Suprapubic skin (tissue), 4 donors: ENCODE measurements around the gene AGPAT2. TPM values are rescaled to one million over a fixed set of nuclear protein-coding genes. Genes with fewer than 3 reads are reported as not detected.

Experiments used
- DNase-seq, 2 donors: peaks; one replicate each; pipeline ENCODE4 v3.0.0-alpha.2; 2019; ENCODE audit warnings: low spot score in 2 of 2
- H3K27ac ChIP-seq: fragments of 200-600 bp; sonication (generic); one replicate; pipeline ENCODE4 v1.5.1; 2019
- H3K27me3 ChIP-seq: fragments of 200-600 bp; sonication (generic); one replicate; pipeline ENCODE4 v1.5.1; 2019
- H3K36me3 ChIP-seq: fragments of 200-600 bp; sonication (generic); one replicate; pipeline ENCODE4 v1.5.1; 2019
- H3K4me1 ChIP-seq: fragments of 200-600 bp; sonication (generic); one replicate; pipeline ENCODE4 v1.5.1; 2019
- H3K4me3 ChIP-seq: fragments of 200-600 bp; sonication (generic); one replicate; pipeline ENCODE4 v1.5.1; 2019; ENCODE audit warnings: mild to moderate bottlenecking
- H3K9me3 ChIP-seq: fragments of 200-600 bp; sonication (generic); one replicate; pipeline ENCODE4 v1.5.1; 2019
- EP300 ChIP-seq: sonication (generic); formaldehyde crosslinking; IDR thresholded peaks from one replicate; pipeline ENCODE4 v1.6.1; 2017; ENCODE audit warnings: antibody characterized with exemption
- POLR2A ChIP-seq, 2 donors: fragments of 450-650 bp; IDR thresholded peaks; one replicate each; pipeline ENCODE4 v1.6.1; 2017; ENCODE audit warnings: antibody characterized with exemption in 2 of 2, mild to moderate bottlenecking in 2 of 2, moderate library complexity in 2 of 2
- POLR2AphosphoS5 ChIP-seq, 3 donors: sonication (generic); formaldehyde crosslinking; IDR thresholded peaks; one replicate each; pipeline ENCODE4 v1.6.1; 2017; ENCODE audit warnings: antibody characterized with exemption in 3 of 3
- WGBS: methylation state at CpG from one replicate; pipeline ENCODE4 v1.1.5; 2018; 5-methylcytosine and 5-hydroxymethylcytosine counted together
- total RNA-seq, 4 donors: library from RNA; depleted of rRNA; stranded (reverse); fragments of >200 nt; gene quantifications; one replicate each; pipeline ENCODE4 v1.1.0, GENCODE V29; 2016
- TF ChIP-seq, protein P1 (sequence below), 2 donors: fragments of 200-600 bp in 1 of 2; fragments of 450-650 bp in 1 of 2; sonication (generic) in 1 of 2; IDR thresholded peaks; one replicate each; pipeline ENCODE4 v1.5.1; 2016 to 2019; ENCODE audit warnings: antibody characterized with exemption in 2 of 2, mild to moderate bottlenecking in 1 of 2, moderate library complexity in 1 of 2

Gene AGPAT2
- total RNA-seq, 4 donors from 2014 or later, result 43.5 to 73.2 (median 63.5) TPM

DNA sequence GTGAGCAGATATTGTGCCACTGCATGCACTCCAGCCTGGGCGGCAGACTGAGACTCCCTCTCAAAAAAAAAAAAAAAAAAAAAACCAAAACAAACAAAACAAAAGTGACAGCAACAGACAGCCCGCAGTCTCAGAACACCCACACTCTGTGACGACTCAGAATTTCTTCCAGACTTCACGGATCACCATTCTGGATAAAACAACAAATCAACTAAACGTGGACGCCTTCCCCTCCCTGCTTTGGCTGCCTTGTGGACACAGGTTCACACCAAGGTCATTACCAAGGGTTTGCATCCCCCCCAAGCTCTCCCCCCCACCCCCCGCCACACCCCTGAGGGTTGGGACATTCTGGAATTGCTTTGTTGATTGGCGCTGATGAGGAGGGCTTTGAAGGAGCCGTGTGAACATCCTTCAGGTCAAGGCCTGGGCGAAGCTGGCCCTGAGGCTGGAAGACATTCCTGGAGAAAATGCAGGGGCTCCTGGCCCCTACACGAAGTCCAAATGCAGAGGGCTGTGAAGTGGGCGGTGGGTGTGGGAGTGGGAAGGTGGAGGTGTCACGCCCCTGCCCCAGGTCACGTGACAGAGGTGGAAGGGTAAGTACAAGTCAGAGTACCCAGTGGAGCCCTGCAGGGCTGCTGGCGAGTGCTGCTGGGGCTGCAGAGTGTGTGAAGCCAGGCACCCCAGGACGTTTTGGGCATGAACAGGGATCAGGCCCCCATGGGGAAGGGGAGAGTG lies 45.4 kb upstream of the AGPAT2 start:
- 73% methylated on average over 15 of the region's 16 CpGs for WGBS
- no peak overlapping the region for H3K27ac ChIP-seq

DNA sequence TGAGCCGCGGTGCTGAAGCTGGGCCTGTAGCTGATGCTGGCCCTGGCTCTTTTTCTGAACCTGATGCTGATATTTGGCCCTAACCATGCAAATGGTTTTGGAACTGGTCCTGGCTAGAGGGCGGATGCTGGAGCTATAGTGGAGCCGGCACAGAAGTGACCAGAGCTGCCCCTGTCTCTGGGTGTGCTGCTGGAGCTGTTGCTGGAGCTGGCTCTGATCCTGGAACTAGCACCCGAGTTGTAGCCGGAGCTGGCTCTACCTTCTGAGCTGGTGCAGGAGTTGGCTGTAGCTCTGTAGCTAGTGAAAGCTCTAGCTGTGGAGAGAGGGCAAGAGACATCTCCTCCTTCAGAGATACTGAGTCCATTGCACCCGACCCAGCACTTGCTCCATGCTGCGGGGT lies 42.7 kb upstream of the AGPAT2 start:
- TF ChIP-seq POLR2AphosphoS5 (IDR thresholded peaks at IDR 0.05), result no peak
- no peak for TF ChIP-seq POLR2A (IDR thresholded peaks at IDR 0.05)
- no peak for TF ChIP-seq EP300
- Histone ChIP-seq H3K27ac (no peak overlapping the region), H3K9me3 (no peaks in the 10 kb centered on the region), H3K27me3 (no peaks in the 10 kb centered on the region), H3K4me1 (peaks cover 43% of the 10 kb centered on the region), H3K4me3 (no peak overlapping the region), H3K36me3 (peaks cover 14% of the 10 kb centered on the region)
- 85% methylated on average over 6 of the region's 8 CpGs for WGBS
- DNase-seq, result no peak

More for the DNA sequence above, 45.4 kb upstream of the AGPAT2 start:
- Histone ChIP-seq H3K9me3 (no peaks in the 10 kb centered on the region), H3K36me3 (no peaks in the 10 kb centered on the region), H3K4me1 (peaks cover 16% of the 10 kb centered on the region), H3K27me3 (no peaks in the 10 kb centered on the region), H3K4me3 (no peak overlapping the region)
- TF ChIP-seq POLR2AphosphoS5 (IDR thresholded peaks at IDR 0.05) (no peak), POLR2A (IDR thresholded peaks at IDR 0.05) (no peak), EP300 (no peak)
- TF ChIP-seq, protein P1, sequence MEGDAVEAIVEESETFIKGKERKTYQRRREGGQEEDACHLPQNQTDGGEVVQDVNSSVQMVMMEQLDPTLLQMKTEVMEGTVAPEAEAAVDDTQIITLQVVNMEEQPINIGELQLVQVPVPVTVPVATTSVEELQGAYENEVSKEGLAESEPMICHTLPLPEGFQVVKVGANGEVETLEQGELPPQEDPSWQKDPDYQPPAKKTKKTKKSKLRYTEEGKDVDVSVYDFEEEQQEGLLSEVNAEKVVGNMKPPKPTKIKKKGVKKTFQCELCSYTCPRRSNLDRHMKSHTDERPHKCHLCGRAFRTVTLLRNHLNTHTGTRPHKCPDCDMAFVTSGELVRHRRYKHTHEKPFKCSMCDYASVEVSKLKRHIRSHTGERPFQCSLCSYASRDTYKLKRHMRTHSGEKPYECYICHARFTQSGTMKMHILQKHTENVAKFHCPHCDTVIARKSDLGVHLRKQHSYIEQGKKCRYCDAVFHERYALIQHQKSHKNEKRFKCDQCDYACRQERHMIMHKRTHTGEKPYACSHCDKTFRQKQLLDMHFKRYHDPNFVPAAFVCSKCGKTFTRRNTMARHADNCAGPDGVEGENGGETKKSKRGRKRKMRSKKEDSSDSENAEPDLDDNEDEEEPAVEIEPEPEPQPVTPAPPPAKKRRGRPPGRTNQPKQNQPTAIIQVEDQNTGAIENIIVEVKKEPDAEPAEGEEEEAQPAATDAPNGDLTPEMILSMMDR (IDR thresholded peaks at IDR 0.05), result no peak
- no peak for DNase-seq

DNA sequence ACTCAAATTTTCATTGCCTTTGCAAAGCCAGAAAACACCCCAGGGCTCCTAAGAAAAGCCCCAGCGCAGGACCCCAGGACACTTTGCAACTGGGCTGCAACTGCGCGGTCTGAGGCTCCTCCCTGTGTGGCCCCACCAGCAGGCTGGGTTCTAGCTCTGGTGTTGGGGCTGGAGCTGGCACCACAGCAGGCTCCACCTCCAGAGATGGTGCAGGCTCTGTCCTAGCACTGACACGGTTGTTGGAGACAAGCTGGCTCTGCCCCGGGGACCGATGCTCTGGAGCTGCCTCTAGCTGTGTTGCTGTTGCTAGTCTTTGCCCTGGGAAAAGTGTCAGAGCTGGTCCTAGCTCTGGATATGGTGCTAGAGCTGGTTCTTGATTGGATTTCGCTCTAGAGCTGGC lies 41.9 kb upstream of the AGPAT2 start:
- Histone ChIP-seq H3K27ac (no peak overlapping the region), H3K36me3 (peaks cover 22% of the 10 kb centered on the region), H3K4me3 (peak overlapping the region; percentile 92), H3K27me3 (no peaks in the 10 kb centered on the region), H3K4me1 (peaks cover 50% of the 10 kb centered on the region), H3K9me3 (no peaks in the 10 kb centered on the region)
- TF ChIP-seq POLR2AphosphoS5 (IDR thresholded peaks at IDR 0.05), result no peak
- no peak for TF ChIP-seq EP300
- TF ChIP-seq, protein P1 (IDR thresholded peaks at IDR 0.05), result no peak
- TF ChIP-seq POLR2A (IDR thresholded peaks at IDR 0.05), result no peak
- no peak for DNase-seq
- 80% methylated on average over 1 of the region's 7 CpGs for WGBS

DNA sequence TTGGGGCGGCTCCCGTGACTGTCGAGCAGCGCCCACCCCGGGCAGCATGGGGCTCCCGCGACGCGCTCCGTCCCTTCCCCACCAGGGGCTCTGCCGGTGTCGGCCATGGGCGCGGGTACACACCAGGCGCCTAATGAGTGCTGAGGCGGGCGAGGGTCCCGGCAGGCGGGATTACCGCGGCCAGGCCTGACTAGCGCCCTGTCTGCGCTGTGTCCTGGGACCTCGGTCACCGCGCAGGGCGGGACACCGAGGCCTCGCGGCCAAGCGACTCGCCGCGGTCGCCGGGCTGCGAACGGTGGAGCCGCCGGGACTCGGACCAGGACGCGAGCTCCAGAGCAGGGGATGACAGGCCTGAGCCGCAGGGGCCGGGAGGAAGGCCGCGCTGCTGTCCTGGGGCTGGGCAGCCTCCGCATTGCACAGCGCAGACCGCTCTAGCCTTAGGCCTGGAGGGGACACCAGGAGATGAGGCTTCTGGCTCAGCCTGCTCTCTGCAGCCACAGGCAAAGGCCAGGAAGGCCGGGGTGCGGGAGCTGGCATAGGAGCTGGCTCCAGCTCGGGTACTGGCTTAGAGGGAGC lies 41.4 kb upstream of the AGPAT2 start:
- Histone ChIP-seq H3K4me1 (peaks cover 50% of the 10 kb centered on the region), H3K27me3 (no peaks in the 10 kb centered on the region), H3K4me3 (peak overlapping the region; percentile 92), H3K9me3 (no peaks in the 10 kb centered on the region), H3K27ac (peak overlapping the region; percentile 80), H3K36me3 (peaks cover 27% of the 10 kb centered on the region)
- 60% methylated on average over 1 of the region's 53 CpGs for WGBS
- TF ChIP-seq, protein P1 (IDR thresholded peaks at IDR 0.05), result no peak
- TF ChIP-seq POLR2AphosphoS5 (IDR thresholded peaks at IDR 0.05), result no peak
- DNase-seq, result no peak

DNA sequence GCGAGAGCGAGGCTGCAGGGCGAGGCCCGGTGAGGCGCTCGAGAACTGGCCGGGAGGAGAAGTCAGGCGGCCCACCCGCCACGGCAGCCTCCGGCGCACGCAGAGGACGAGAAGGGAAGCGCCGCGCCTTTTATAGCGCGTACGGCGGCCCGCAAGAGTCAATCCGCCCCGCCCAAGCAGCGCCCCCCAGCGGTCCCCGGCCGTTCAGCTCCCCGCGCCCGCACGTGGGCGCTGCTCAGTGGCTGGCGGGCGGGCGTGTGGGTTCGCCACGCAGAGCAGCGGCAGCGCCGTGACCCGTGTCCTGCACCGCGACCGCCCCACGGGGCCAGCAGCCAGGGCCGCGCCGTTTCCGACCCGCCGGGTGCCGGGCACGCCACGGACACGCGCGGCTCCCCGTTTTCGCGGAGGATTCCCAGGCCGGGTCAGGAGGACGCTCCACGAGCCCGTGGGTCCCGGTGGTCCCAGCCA lies 40.9 kb upstream of the AGPAT2 start:
- Histone ChIP-seq H3K9me3 (no peaks in the 10 kb centered on the region), H3K36me3 (peaks cover 32% of the 10 kb centered on the region), H3K4me1 (peaks cover 51% of the 10 kb centered on the region), H3K27ac (peak overlapping the region; percentile 80), H3K4me3 (peak overlapping the region; percentile 92), H3K27me3 (no peaks in the 10 kb centered on the region)
- no CpG with 5 or more reads among the region's 66 CpGs for WGBS
- TF ChIP-seq EP300, result no peak
- TF ChIP-seq, protein P1 (IDR thresholded peaks at IDR 0.05), result peak; percentile 94 to 96
- TF ChIP-seq POLR2AphosphoS5 (IDR thresholded peaks at IDR 0.05), result peak; percentile 78 to 100 (median 98)
- peak; percentile 98 for TF ChIP-seq POLR2A (IDR thresholded peaks at IDR 0.05)
- DNase-seq, result peak; percentile 94 to 96
